Endothelial cell of umbilical vein (primary cell): Measurements from ENCODE around the gene RBM44. TPM values are rescaled to one million over a fixed set of nuclear protein-coding genes. Genes with fewer than 3 reads are reported as not detected.
"Not testable (repeated sequence)": the region's sequence is repeated elsewhere in the genome, so short reads cannot be mapped to it uniquely, and the experiment has no call there.

ENCODE experiments used
- BruUV-seq: library from RNA; stranded (reverse); fragments of 400-500 nt; replicated peaks from 2 replicates; lab custom pipeline; 2021; lab: Mats Ljungman, UMichigan
- CTCF ChIA-PET: fragments of 300-600, 350-600 bp; sonication (Branson Sonifier 250); formaldehyde crosslinking; loops from one replicate; lab custom pipeline; 2021; ENCODE audit warnings: antibody characterized with exemption, inconsistent platforms; lab: Charles Lee
- POLR2A ChIA-PET: fragments of 300-600, 350-600 bp; sonication (Branson Sonifier 250); formaldehyde crosslinking; loops from one replicate; lab custom pipeline; 2021; ENCODE audit warnings: antibody characterized with exemption, inconsistent platforms; lab: Charles Lee
- DNase-seq: peaks from one replicate; pipeline ENCODE4 v3.0.0-alpha.2; 2011; ENCODE audit warnings: low read depth, low spot score
- FAIRE-seq: peaks from 2 replicates; lab custom pipeline; 2011; peaks lifted over from hg19 to GRCh38; lab: Jason Lieb, UNC
- H2AFZ ChIP-seq: 2 replicates; pipeline ENCODE4 v1.6.0; 2012; ENCODE audit warnings: low read depth, low read length, control low read depth, inconsistent platforms
- H3K27ac ChIP-seq: 2 replicates; pipeline ENCODE4 v1.5.1; 2011; ENCODE audit warnings: low read depth, mild to moderate bottlenecking, control low read depth, low read length, moderate library complexity; ENCODE audit not compliant: insufficient read depth
- H3K27me3 ChIP-seq, 2 experiments: 2 replicates each; pipeline versions ENCODE4 v1.6.0 to v1.6.1; 2011; ENCODE audit warnings: low read length in 2 of 2, mixed read lengths in 1 of 2; ENCODE audit not compliant: control insufficient read depth in 2 of 2, insufficient read depth in 2 of 2
- H3K36me3 ChIP-seq, 2 experiments: 2 replicates in 1 of 2; 3 replicates in 1 of 2; pipeline ENCODE4 v1.5.1; 2011; ENCODE audit warnings: low read length in 2 of 2, mild to moderate bottlenecking in 1 of 2, moderate library complexity in 1 of 2; ENCODE audit not compliant: control insufficient read depth in 2 of 2, insufficient read depth in 2 of 2; ENCODE audit errors: extremely low read depth in 1 of 2
- H3K4me1 ChIP-seq: 3 replicates; pipeline ENCODE4 v1.5.1; 2011; ENCODE audit warnings: mild to moderate bottlenecking, low read length; ENCODE audit not compliant: control insufficient read depth, insufficient read depth; ENCODE audit errors: extremely low read depth
- H3K4me2 ChIP-seq: 2 replicates; pipeline ENCODE4 v1.6.1; 2011; ENCODE audit warnings: low read length, control low read depth, mixed read lengths; ENCODE audit not compliant: insufficient read depth
- H3K4me3 ChIP-seq, 3 experiments: fragments of 200-600 bp in 1 of 3; sonication (generic), shearing (Covaris generic) in 1 of 3; replicated peaks in 1 of 3; 2 replicates each; pipeline ENCODE4 v1.5.1; 2011 to 2016; ENCODE audit warnings: control low read depth in 3 of 3, low read length in 3 of 3, mild to moderate bottlenecking in 2 of 3, inconsistent platforms in 1 of 3, low read depth in 1 of 3, moderate library complexity in 1 of 3; ENCODE audit not compliant: insufficient read depth in 1 of 3
- H3K79me2 ChIP-seq: 2 replicates; pipeline ENCODE4 v1.6.0; 2012; ENCODE audit warnings: low read length, inconsistent platforms; ENCODE audit not compliant: control insufficient read depth, insufficient read depth
- H3K9ac ChIP-seq: replicated peaks from 2 replicates; pipeline ENCODE3; 2011; ENCODE audit warnings: low read length, control low read depth; ENCODE audit not compliant: insufficient read depth; ENCODE audit errors: extremely low read depth
- H3K9me1 ChIP-seq: replicated peaks from 3 replicates; pipeline ENCODE4 v1.6.0; 2011; ENCODE audit warnings: mild to moderate bottlenecking, low read length; ENCODE audit not compliant: control insufficient read depth, insufficient read depth; ENCODE audit errors: extremely low read depth
- H3K9me3 ChIP-seq: replicated peaks from 2 replicates; pipeline ENCODE4 v1.5.1; 2012; ENCODE audit warnings: low read length, inconsistent platforms; ENCODE audit not compliant: control insufficient read depth, insufficient read depth
- H4K20me1 ChIP-seq: replicated peaks from 2 replicates; pipeline ENCODE3; 2011; ENCODE audit warnings: mild to moderate bottlenecking, low read length; ENCODE audit not compliant: control insufficient read depth, insufficient read depth; ENCODE audit errors: extremely low read depth
- CTCF ChIP-seq, 2 donors: IDR thresholded peaks; 1 replicate in 1 of 2; 2 replicates in 1 of 2; pipeline ENCODE4 v1.5.1; 2011; ENCODE audit warnings: low read length in 2 of 2, mild to moderate bottlenecking in 2 of 2, moderate library complexity in 2 of 2, control low read depth in 1 of 2, inconsistent platforms in 1 of 2, low read depth in 1 of 2; ENCODE audit not compliant: insufficient read depth in 1 of 2; ENCODE audit errors: extremely low read depth in 1 of 2
- EZH2 ChIP-seq: IDR thresholded peaks from 2 replicates; pipeline ENCODE4 v1.6.1; 2012; ENCODE audit warnings: borderline replicate concordance, low read depth, mild to moderate bottlenecking, moderate library complexity, low read length, inconsistent platforms; ENCODE audit not compliant: severe bottlenecking
- FOS ChIP-seq: IDR thresholded peaks from 2 replicates; pipeline ENCODE4 v1.6.1; 2011; ENCODE audit warnings: mild to moderate bottlenecking, low read length, moderate library complexity, borderline replicate concordance; ENCODE audit not compliant: insufficient read depth
- GATA2 ChIP-seq: IDR thresholded peaks from 2 replicates; pipeline ENCODE4 v1.7.0; 2011; ENCODE audit warnings: low read depth, mild to moderate bottlenecking, moderate library complexity, mixed read lengths, low read length; ENCODE audit not compliant: insufficient read length, insufficient read depth
- JUN ChIP-seq: IDR thresholded peaks from 2 replicates; pipeline ENCODE4 v1.6.1; 2011; ENCODE audit warnings: borderline replicate concordance, low read depth; ENCODE audit not compliant: insufficient read length, insufficient read depth
- MYC ChIP-seq: IDR thresholded peaks from one replicate; pipeline ENCODE4 v1.6.1; 2011; ENCODE audit warnings: mild to moderate bottlenecking, low read depth, low read length
- POLR2A ChIP-seq: IDR thresholded peaks from 2 replicates; pipeline ENCODE4 v1.6.1; 2012; ENCODE audit warnings: low read depth, mild to moderate bottlenecking, control low read depth, low read length
- POLR2AphosphoS5 ChIP-seq: IDR thresholded peaks from 2 replicates; pipeline ENCODE4 v1.6.1; 2012; ENCODE audit warnings: low read depth, mild to moderate bottlenecking, control low read depth, low read length, moderate library complexity; ENCODE audit not compliant: insufficient read depth
- dilution Hi-C: fragments of 300-500 bp; cut with MboI; formaldehyde crosslinking; loops from one replicate; pipeline ENCODE4 v1.15.0; 2019; ENCODE audit warnings: low sequenced_read_pairs; ENCODE audit not compliant: extremely low pct_ligation_motif_present
- intact Hi-C: fragments of 100-400 bp; cut with micrococcal nuclease; formaldehyde crosslinking; loops from one replicate; pipeline ENCODE4 v1.10.0; 2022
- polyA plus RNA-seq, 4 experiments: library from polyadenylated mRNA; depleted of rRNA in 3 of 4; stranded (reverse) in 3 of 4; unstranded in 1 of 4; fragments of >200 nt; gene quantifications; 2 replicates each; pipeline versions ENCODE4 v1.2.1 to v1.2.3, GENCODE V29; 2011 to 2012; ENCODE audit warnings: missing spikeins in 1 of 4
- total RNA-seq: library from RNA; stranded (reverse); gene quantifications from 2 replicates; pipeline ENCODE4 v1.2.3, GENCODE V29; 2021
- TF ChIP-seq, protein P1 (sequence below): IDR thresholded peaks from 2 replicates; pipeline ENCODE4 v1.6.1; 2011; ENCODE audit not compliant: insufficient read depth, insufficient read length

The RBM44 gene
- total and polyA plus RNA-seq, 2 donors (not counting 3 experiments of a cell fraction or from before 2014, with no cell fraction given) = 0.14 to 0.53 TPM

GRCh38 chr2:237782181-237782580 is 16.4 kb upstream of the RBM44 start:
- H3K79me2 ChIP-seq = no peaks in the 10 kb centered on the region
- dilution Hi-C loops = no loop called here
- H3K9me3 ChIP-seq = no peaks in the 10 kb centered on the region
- H3K27ac ChIP-seq = no peak overlapping the region
- no peaks in the 10 kb centered on the region for H3K4me1 ChIP-seq
- no peak for DNase-seq
- no peak overlapping the region for H3K9ac ChIP-seq
- no peak for TF ChIP-seq CTCF (IDR thresholded peaks at IDR 0.05; ENCODE audit: extremely low read depth in 1 of 2, insufficient read depth in 1 of 2, low read depth in 1 of 2, low read length in 2 of 2)
- TF ChIP-seq JUN = no peak
- TF ChIP-seq POLR2A = no peak
- no peak for TF ChIP-seq POLR2AphosphoS5
- TF ChIP-seq EZH2 = no peak
- no peak for TF ChIP-seq GATA2
- no peak for TF ChIP-seq FOS
- TF ChIP-seq, protein P1, sequence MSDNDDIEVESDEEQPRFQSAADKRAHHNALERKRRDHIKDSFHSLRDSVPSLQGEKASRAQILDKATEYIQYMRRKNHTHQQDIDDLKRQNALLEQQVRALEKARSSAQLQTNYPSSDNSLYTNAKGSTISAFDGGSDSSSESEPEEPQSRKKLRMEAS = no peak
- TF ChIP-seq MYC = no peak
- no peaks in the 10 kb centered on the region for H3K27me3 ChIP-seq
- POLR2A ChIA-PET = no interaction called here
- no peaks in the 10 kb centered on the region for H3K9me1 ChIP-seq
- H4K20me1 ChIP-seq = no peaks in the 10 kb centered on the region
- CTCF ChIA-PET = no interaction called here
- H3K4me2 ChIP-seq = no peak overlapping the region
- intact Hi-C loops = no loop called here
- peaks cover 5 to 23% of the 10 kb centered on the region in 2 experiments for H3K36me3 ChIP-seq
- no peak for FAIRE-seq
- BruUV-seq = no TSS peak
- no peak overlapping the region for H2AFZ ChIP-seq
- H3K4me3 ChIP-seq = no peak overlapping the region

GRCh38 chr2:237783678-237784077 is 14.9 kb upstream of the RBM44 start:
- BruUV-seq, intact Hi-C loops, H3K4me3 ChIP-seq, H3K4me1 ChIP-seq, H3K9me1 ChIP-seq, H3K4me2 ChIP-seq, H3K27ac ChIP-seq, H3K9ac ChIP-seq, dilution Hi-C loops, H3K27me3 ChIP-seq, H3K79me2 ChIP-seq, H3K9me3 ChIP-seq, DNase-seq, H4K20me1 ChIP-seq, POLR2A ChIA-PET, H2AFZ ChIP-seq, FAIRE-seq, CTCF ChIA-PET: not testable (repeated sequence)
- H3K36me3 ChIP-seq = peaks cover 5 to 19% of the 10 kb centered on the region in 2 experiments
